Activated CD4-positive, alpha-beta T cell treated with anti-CD3 and anti-CD28 coated beads, Interleukin-2, amount 10 ng/mL, durations not matched to agents 24 days and 14 days (primary cell): ENCODE data around the gene STK11IP. TPM values are rescaled to one million over a fixed set of nuclear protein-coding genes. Genes with fewer than 3 reads are reported as not detected.
A peak's percentile ranks its signal among the peaks of the same experiment; 100 is the strongest.

Experiments used
- DNase-seq: peaks from one replicate; pipeline ENCODE4 v3.0.0; 2022
- H3K27ac Mint-ChIP-seq: one replicate; pipeline ENCODE4 v1.8.0; 2022; ENCODE audit warnings: mild to moderate bottlenecking, mixed read lengths
- H3K27me3 Mint-ChIP-seq: one replicate; pipeline ENCODE4 v1.8.0; 2022; ENCODE audit warnings: mixed read lengths
- H3K36me3 Mint-ChIP-seq: one replicate; pipeline ENCODE4 v1.8.0; 2022; ENCODE audit warnings: low read depth, mild to moderate bottlenecking, mixed read lengths
- H3K4me1 Mint-ChIP-seq: one replicate; pipeline ENCODE4 v1.8.0; 2021; ENCODE audit warnings: mixed read lengths
- H3K4me3 Mint-ChIP-seq: one replicate; pipeline ENCODE4 v1.8.0; 2022; ENCODE audit warnings: mild to moderate bottlenecking, moderate library complexity, mixed read lengths
- H3K9me3 Mint-ChIP-seq: one replicate; pipeline ENCODE4 v1.8.0; 2021; ENCODE audit warnings: mixed read lengths
- intact Hi-C: fragments of 100-400 bp; cut with micrococcal nuclease; formaldehyde crosslinking; loops from one replicate; pipeline ENCODE4 v1.15.1; 2023
- total RNA-seq: library from RNA; stranded (reverse); gene quantifications from 2 replicates; pipeline ENCODE4 v1.2.3, GENCODE V29; 2022

STK11IP gene
- total RNA-seq = 32.6 and 35.0 TPM in 2 replicates

DNA sequence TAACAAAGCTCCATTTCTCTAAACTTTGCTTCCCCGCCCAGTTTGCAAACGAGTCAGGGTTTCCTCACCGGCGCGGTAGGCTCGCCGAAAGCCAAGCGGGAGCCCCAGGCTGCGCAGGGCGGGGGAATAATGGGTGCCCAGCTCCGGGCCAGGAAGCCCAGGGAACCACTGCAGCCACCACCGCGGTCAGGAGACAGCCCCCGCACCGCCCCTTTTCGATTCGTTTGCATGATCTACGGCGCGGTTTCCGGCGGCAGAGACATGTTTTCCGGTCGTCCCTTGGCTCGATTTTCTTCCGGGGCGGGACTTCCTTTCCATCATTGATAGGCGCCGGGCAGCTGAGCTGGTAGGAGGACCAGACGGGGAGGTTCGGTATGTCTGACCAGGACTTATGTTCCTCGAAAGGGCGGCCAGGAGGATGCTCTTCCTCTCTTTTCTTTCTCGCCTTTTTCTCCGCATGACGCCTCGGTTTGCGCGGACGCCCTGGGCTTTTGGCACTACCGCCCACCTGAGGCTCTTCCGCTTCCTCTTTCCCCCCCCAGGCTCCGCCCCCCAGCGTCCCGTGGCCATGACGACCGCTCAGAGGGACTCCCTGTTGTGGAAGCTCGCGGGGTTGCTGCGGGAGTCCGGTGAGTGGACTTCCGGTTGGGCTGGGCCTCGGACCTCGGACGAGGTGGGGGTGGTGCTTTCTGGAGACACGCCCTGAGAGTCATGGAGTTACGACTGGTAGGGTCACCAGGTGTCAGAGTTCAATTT, at the start of gene STK11IP:
STK11IP (plus strand) TSS at position 306 of the 756 bp plus-strand sequence; CDS start at position 569, 263 bp downstream.
- peak within 1 kb of the TSS; percentile 98 for H3K4me3 Mint-ChIP-seq
- intact Hi-C loops = loop anchor here (1.0 to 5.0 kb wide), 6 partner anchors 45 to 353 kb away; partner anchors contain the start of genes CHPF, GLB1L, GMPPA and STK16
- H3K9me3 Mint-ChIP-seq = no peaks in the 10 kb centered on the region
- H3K27me3 Mint-ChIP-seq = peaks cover 2% of the 10 kb centered on the region
- H3K36me3 Mint-ChIP-seq = peaks cover 14% of the 10 kb centered on the region
- peak; percentile 98 for DNase-seq
- H3K4me1 Mint-ChIP-seq = peaks cover 22% of the 10 kb centered on the region
- H3K27ac Mint-ChIP-seq = peak within 1 kb of the TSS; percentile 98

- Mint-ChIP-seq H3K27me3 (peaks cover 38% of the 10 kb centered on the region), H3K27ac (no peak overlapping the region), H3K36me3 (no peaks in the 10 kb centered on the region), H3K4me3 (no peak overlapping the region), H3K9me3 (no peaks in the 10 kb centered on the region), H3K4me1 (peaks cover 11% of the 10 kb centered on the region)
- DNase-seq = no peak
- intact Hi-C loops = no loop called here
Measured at GRCh38 chr2:219548990-219549389, 48.7 kb upstream of the STK11IP start.

GRCh38 chr2:219549619-219550018, 48.0 kb upstream of the STK11IP start:
- H3K36me3 Mint-ChIP-seq = no peaks in the 10 kb centered on the region
- DNase-seq = no peak
- no peak overlapping the region for H3K27ac Mint-ChIP-seq
- no peak overlapping the region for H3K4me3 Mint-ChIP-seq
- H3K4me1 Mint-ChIP-seq = peaks cover 7% of the 10 kb centered on the region
- intact Hi-C loops = no loop called here
- H3K27me3 Mint-ChIP-seq = peaks cover 36% of the 10 kb centered on the region
- no peaks in the 10 kb centered on the region for H3K9me3 Mint-ChIP-seq

- H3K27ac Mint-ChIP-seq = peak overlapping the region; percentile 58
- peaks cover 24% of the 10 kb centered on the region for H3K27me3 Mint-ChIP-seq
- intact Hi-C loops = loop anchor here (1.0 kb wide), 4 partner anchors 8 to 163 kb away; partner anchors contain the start of genes CHPF, GMPPA and STK11IP
- H3K4me3 Mint-ChIP-seq = peak overlapping the region; percentile 88
- no peaks in the 10 kb centered on the region for H3K9me3 Mint-ChIP-seq
- DNase-seq = no peak
- peaks cover 5% of the 10 kb centered on the region for H3K4me1 Mint-ChIP-seq
- no peaks in the 10 kb centered on the region for H3K36me3 Mint-ChIP-seq
Measured at GRCh38 chr2:219551441-219552381, 45.9 kb upstream of the STK11IP start.

- Mint-ChIP-seq H3K4me3 (peak overlapping the region; percentile 88), H3K9me3 (no peaks in the 10 kb centered on the region), H3K36me3 (no peaks in the 10 kb centered on the region), H3K27me3 (peaks cover 23% of the 10 kb centered on the region), H3K4me1 (peaks cover 5% of the 10 kb centered on the region), H3K27ac (peak overlapping the region; percentile 58)
- intact Hi-C loops = loop anchor here (1.0 kb wide), 4 partner anchors 9 to 164 kb away; partner anchors contain the start of genes CHPF, GMPPA and STK11IP
- DNase-seq = peak; percentile 96
Measured at GRCh38 chr2:219552382-219553167, 45.1 kb upstream of the STK11IP start.

DNA sequence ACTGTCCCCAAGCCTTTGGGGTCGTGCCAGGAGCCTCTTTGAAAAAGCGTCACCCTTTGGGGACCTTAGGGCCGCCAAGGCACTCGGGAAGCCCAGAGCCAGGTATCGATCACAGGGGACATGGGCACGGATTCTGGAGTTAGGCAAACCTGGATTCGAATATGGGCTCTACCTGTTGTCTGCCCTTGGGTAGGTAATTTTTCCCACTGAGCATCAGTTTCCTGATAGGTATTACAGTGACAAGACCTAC, 44.6 kb upstream of the STK11IP start:
- Mint-ChIP-seq H3K27me3 (peaks cover 23% of the 10 kb centered on the region), H3K27ac (no peak overlapping the region), H3K9me3 (no peaks in the 10 kb centered on the region), H3K4me1 (peaks cover 5% of the 10 kb centered on the region), H3K36me3 (no peaks in the 10 kb centered on the region), H3K4me3 (peak overlapping the region; percentile 51)
- intact Hi-C loops = no loop called here
- DNase-seq = no peak

GRCh38 chr2:219553463-219553963, 44.1 kb upstream of the STK11IP start:
- intact Hi-C loops = no loop called here
- DNase-seq = no peak
- Mint-ChIP-seq H3K4me3 (peak overlapping the region; percentile 51), H3K9me3 (no peaks in the 10 kb centered on the region), H3K27me3 (peaks cover 23% of the 10 kb centered on the region), H3K36me3 (no peaks in the 10 kb centered on the region), H3K4me1 (peaks cover 5% of the 10 kb centered on the region), H3K27ac (no peak overlapping the region)

DNA sequence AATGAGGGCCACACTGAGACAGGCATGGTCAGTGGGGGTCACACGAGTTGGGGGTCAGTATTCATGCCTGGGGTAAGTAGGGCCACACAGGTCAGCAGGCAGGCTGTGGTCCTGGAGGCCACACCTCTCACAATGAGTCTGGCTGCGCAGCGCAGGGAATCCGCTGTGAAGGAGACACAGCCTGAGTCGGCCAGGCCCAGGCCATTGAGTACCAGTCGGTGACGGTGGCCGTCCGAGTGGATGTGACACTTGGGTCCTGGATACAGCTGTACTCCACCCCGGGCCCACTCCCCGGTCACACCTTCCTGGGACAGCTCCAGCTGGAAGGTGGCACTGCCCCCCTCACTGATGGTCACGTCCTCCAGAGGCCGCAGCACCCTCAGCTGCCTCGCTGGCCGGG, 43.3 kb upstream of the STK11IP start:
- peaks cover 23% of the 10 kb centered on the region for H3K27me3 Mint-ChIP-seq
- H3K4me3 Mint-ChIP-seq = no peak overlapping the region
- peaks cover 5% of the 10 kb centered on the region for H3K4me1 Mint-ChIP-seq
- no peaks in the 10 kb centered on the region for H3K9me3 Mint-ChIP-seq
- no peak overlapping the region for H3K27ac Mint-ChIP-seq
- no peaks in the 10 kb centered on the region for H3K36me3 Mint-ChIP-seq
- intact Hi-C loops = no loop called here
- no peak for DNase-seq

DNA sequence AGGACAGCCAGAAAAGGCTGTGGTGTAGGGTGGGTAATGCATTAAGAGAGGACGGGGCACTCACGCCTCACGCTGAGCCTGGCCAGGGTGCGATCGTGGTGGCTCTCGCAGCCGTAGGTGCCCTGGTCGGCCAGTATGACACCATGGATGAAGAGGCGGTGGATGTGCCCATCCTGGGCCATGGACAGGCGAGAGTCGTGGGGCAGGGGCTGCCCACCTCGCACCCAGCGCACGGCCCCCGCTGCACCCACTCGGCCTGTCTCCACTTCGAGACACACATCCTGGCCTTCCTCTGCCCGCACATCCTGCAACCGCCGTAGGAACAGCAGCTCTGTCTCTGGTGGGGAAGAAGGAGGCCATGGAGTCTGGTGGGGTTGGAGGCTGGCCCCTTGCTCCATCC, 41.7 kb upstream of the STK11IP start:
- Mint-ChIP-seq H3K27me3 (peaks cover 17% of the 10 kb centered on the region), H3K4me3 (no peak overlapping the region), H3K9me3 (no peaks in the 10 kb centered on the region)

DNA sequence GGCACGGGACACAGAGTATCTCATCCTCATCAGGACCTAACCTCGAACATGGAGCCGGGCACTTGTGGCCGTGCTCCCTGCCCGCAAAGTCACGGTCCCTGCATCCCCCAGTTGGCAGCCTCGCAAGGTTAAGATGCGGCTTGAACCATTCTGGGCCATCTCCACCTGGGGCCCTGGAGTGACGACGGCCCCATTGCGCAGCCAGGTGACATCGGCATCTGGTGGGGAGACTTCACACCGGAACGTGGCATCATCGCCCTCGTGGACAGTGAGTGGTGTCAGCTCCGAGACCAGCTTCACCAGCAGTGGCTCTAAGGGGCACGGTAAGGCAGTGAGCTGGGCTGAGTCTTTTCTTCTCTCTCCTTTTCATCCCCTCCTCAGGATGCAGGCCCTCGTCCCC, 41.2 kb upstream of the STK11IP start:
- Mint-ChIP-seq H3K36me3 (no peaks in the 10 kb centered on the region), H3K9me3 (no peaks in the 10 kb centered on the region), H3K4me1 (peaks cover 5% of the 10 kb centered on the region), H3K27me3 (peaks cover 15% of the 10 kb centered on the region), H3K4me3 (no peak overlapping the region), H3K27ac (no peak overlapping the region)
- no peak for DNase-seq
- intact Hi-C loops = no loop called here

More for the DNA sequence above, 41.7 kb upstream of the STK11IP start:
- peaks cover 5% of the 10 kb centered on the region for H3K4me1 Mint-ChIP-seq
- no peak for DNase-seq
- H3K27ac Mint-ChIP-seq = no peak overlapping the region
- no peaks in the 10 kb centered on the region for H3K36me3 Mint-ChIP-seq
- intact Hi-C loops = no loop called here

GRCh38 chr2:219557320-219557719, 40.3 kb upstream of the STK11IP start:
- H3K4me3 Mint-ChIP-seq = no peak overlapping the region
- H3K4me1 Mint-ChIP-seq = no peaks in the 10 kb centered on the region
- peaks cover 11% of the 10 kb centered on the region for H3K27me3 Mint-ChIP-seq
- no peak overlapping the region for H3K27ac Mint-ChIP-seq
- no peaks in the 10 kb centered on the region for H3K36me3 Mint-ChIP-seq
- no peak for DNase-seq
- no peaks in the 10 kb centered on the region for H3K9me3 Mint-ChIP-seq
- intact Hi-C loops = no loop called here

GRCh38 chr2:219557791-219558785, 39.6 kb upstream of the STK11IP start:
- H3K4me3 Mint-ChIP-seq = no peak overlapping the region
- H3K36me3 Mint-ChIP-seq = no peaks in the 10 kb centered on the region
- intact Hi-C loops = no loop called here
- no peaks in the 10 kb centered on the region for H3K9me3 Mint-ChIP-seq
- no peak for DNase-seq
- H3K27me3 Mint-ChIP-seq = peaks cover 11% of the 10 kb centered on the region
- no peaks in the 10 kb centered on the region for H3K4me1 Mint-ChIP-seq
- no peak overlapping the region for H3K27ac Mint-ChIP-seq
